Measurements from ENCODE around the gene SYAP1. TPM values are rescaled to one million over a fixed set of nuclear protein-coding genes. Genes with fewer than 3 reads are reported as not detected.

The SYAP1 gene
- total and polyA plus RNA-seq, 7 donors, result 10.9 to 29.4 (median 14.9) TPM

GRCh38 chrX:16745102-16745501 lies 25.7 kb downstream of the SYAP1 start:
- intact Hi-C loops (cut with DNase I), result no loop called here
- DNase-seq (no peak), ATAC-seq (no peak)
- WGBS, 3 donors, result 90 to 92% (median 91%) methylated on average over 5 of the region's 5 CpGs
- TF ChIP-seq CTCF (IDR thresholded peaks at IDR 0.05), result no peak
- H3K4me1 ChIP-seq, result no peaks in the 10 kb centered on the region
- no peak overlapping the region for H3K27ac ChIP-seq
- H3K9me3 ChIP-seq, result no peaks in the 10 kb centered on the region
- H3K36me3 ChIP-seq (ENCODE audit: insufficient read depth in 1 of 2, low read depth in 1 of 2), result peaks cover 0 to 97% of the 10 kb centered on the region in 2 donors
- no peak overlapping the region for H3K4me3 ChIP-seq
- H3K27me3 ChIP-seq (ENCODE audit: insufficient read depth in 3 of 3, low read length in 2 of 3), result no peaks in the 10 kb centered on the region

- no peak for DNase-seq
- Histone ChIP-seq H3K4me3 (no peak overlapping the region), H3K36me3 (ENCODE audit: insufficient read depth in 1 of 2, low read depth in 1 of 2) (peaks cover 0 to 97% of the 10 kb centered on the region in 2 donors), H3K4me1 (no peaks in the 10 kb centered on the region), H3K27me3 (ENCODE audit: insufficient read depth in 3 of 3, low read length in 2 of 3) (no peaks in the 10 kb centered on the region), H3K27ac (no peak overlapping the region), H3K9me3 (no peaks in the 10 kb centered on the region)
- TF ChIP-seq CTCF (IDR thresholded peaks at IDR 0.05), result no peak
- 79 to 90% (median 89%) methylated on average over 4 to 5 of the region's 5 CpGs for WGBS, 3 donors
- no peak for ATAC-seq
- intact Hi-C loops (cut with DNase I), result no loop called here
Observed at GRCh38 chrX:16745659-16746058, 26.2 kb downstream of the SYAP1 start.

GRCh38 chrX:16748425-16748824 lies 29.0 kb downstream of the SYAP1 start:
- H3K4me1 ChIP-seq, result no peaks in the 10 kb centered on the region
- ATAC-seq, result no peak

GRCh38 chrX:16750136-16750535 lies 30.7 kb downstream of the SYAP1 start:
- ATAC-seq (no peak), DNase-seq (no peak)
- Histone ChIP-seq H3K4me3 (no peak overlapping the region), H3K27ac (no peak overlapping the region), H3K9me3 (no peaks in the 10 kb centered on the region), H3K4me1 (no peaks in the 10 kb centered on the region), H3K27me3 (ENCODE audit: insufficient read depth in 3 of 3, low read length in 2 of 3) (no peaks in the 10 kb centered on the region), H3K36me3 (ENCODE audit: insufficient read depth in 1 of 2, low read depth in 1 of 2) (peaks cover 0 to 69% of the 10 kb centered on the region in 2 donors)
- intact Hi-C loops (cut with DNase I), result no loop called here
- TF ChIP-seq CTCF (IDR thresholded peaks at IDR 0.05), result no peak
- WGBS, 3 donors, result 92 to 98% (median 95%) methylated on average over 7 of the region's 7 CpGs

More at GRCh38 chrX:16748425-16748824, 29.0 kb downstream of the SYAP1 start:
- 94 to 95% (median 94%) methylated on average over 5 of the region's 5 CpGs for WGBS, 3 donors
- Histone ChIP-seq H3K27ac (no peak overlapping the region), H3K36me3 (ENCODE audit: insufficient read depth in 1 of 2, low read depth in 1 of 2) (peaks cover 0 to 73% of the 10 kb centered on the region in 2 donors), H3K9me3 (no peaks in the 10 kb centered on the region), H3K4me3 (no peak overlapping the region), H3K27me3 (ENCODE audit: insufficient read depth in 3 of 3, low read length in 2 of 3) (no peaks in the 10 kb centered on the region)
- TF ChIP-seq CTCF (IDR thresholded peaks at IDR 0.05), result no peak
- intact Hi-C loops (cut with DNase I), result no loop called here
- DNase-seq, result no peak

- Histone ChIP-seq H3K36me3 (ENCODE audit: insufficient read depth in 1 of 2, low read depth in 1 of 2) (peaks cover 4 to 72% of the 10 kb centered on the region in 2 donors), H3K27me3 (ENCODE audit: insufficient read depth in 3 of 3, low read length in 2 of 3) (no peaks in the 10 kb centered on the region), H3K4me3 (no peak overlapping the region), H3K9me3 (no peaks in the 10 kb centered on the region), H3K27ac (no peak overlapping the region), H3K4me1 (no peaks in the 10 kb centered on the region)
- TF ChIP-seq CTCF (IDR thresholded peaks at IDR 0.05), result no peak
- DNase-seq, result no peak
- intact Hi-C loops (cut with DNase I), result no loop called here
- no peak for ATAC-seq
- 88 to 100% (median 96%) methylated on average over 2 of the region's 2 CpGs for WGBS, 3 donors
Observed at GRCh38 chrX:16754019-16754418, 34.6 kb downstream of the SYAP1 start.

Data from psoas muscle (tissue), 8 donors.